Right atrium auricular region (tissue), 2 donors: Measurements from ENCODE around the gene DOCK4. TPM values are rescaled to one million over a fixed set of nuclear protein-coding genes. Genes with fewer than 3 reads are reported as not detected.

Experiments
- DNase-seq: peaks from one replicate; pipeline ENCODE4 v3.0.0-alpha.2; 2019; ENCODE audit warnings: low spot score
- H3K27ac ChIP-seq, 2 donors: fragments of 200-600 bp; sonication (generic); 1 replicate in 1 of 2; 2 replicates in 1 of 2; pipeline ENCODE4 v1.5.1; 2016 to 2019
- H3K27me3 ChIP-seq, 2 donors: fragments of 200-600 bp; sonication (generic); one replicate each; pipeline versions ENCODE4 v1.5.1 to v1.6.0; 2017 to 2019
- H3K36me3 ChIP-seq: fragments of 200-600 bp; sonication (generic); one replicate; pipeline ENCODE4 v1.5.1; 2016
- H3K4me1 ChIP-seq, 2 donors: fragments of 200-600 bp; sonication (generic); one replicate each; pipeline versions ENCODE4 v1.5.1 to v1.6.0; 2017 to 2019
- H3K4me3 ChIP-seq, 2 donors: fragments of 200-600 bp; sonication (generic); 1 replicate in 1 of 2; 2 replicates in 1 of 2; pipeline ENCODE4 v1.5.1; 2017 to 2019; ENCODE audit warnings: mild to moderate bottlenecking in 1 of 2, moderate library complexity in 1 of 2
- H3K9me3 ChIP-seq, 2 donors: fragments of 200-600 bp; sonication (generic); one replicate each; pipeline ENCODE4 v1.5.1; 2019
- total RNA-seq, 2 donors: library from RNA; depleted of rRNA; stranded (reverse); fragments of >200 nt; gene quantifications; one replicate each; pipeline ENCODE4 v1.1.0, GENCODE V29; 2016
- TF ChIP-seq, protein P1 (sequence below), 2 donors: fragments of 200-600 bp; sonication (generic); IDR thresholded peaks; one replicate each; pipeline ENCODE4 v1.5.1; 2019; ENCODE audit warnings: antibody characterized with exemption in 2 of 2

The DOCK4 gene
- total RNA-seq, 2 donors from 2014 or later: 12.3 to 17.8 TPM

- no peak overlapping the region for H3K27ac ChIP-seq
- TF ChIP-seq, protein P1, sequence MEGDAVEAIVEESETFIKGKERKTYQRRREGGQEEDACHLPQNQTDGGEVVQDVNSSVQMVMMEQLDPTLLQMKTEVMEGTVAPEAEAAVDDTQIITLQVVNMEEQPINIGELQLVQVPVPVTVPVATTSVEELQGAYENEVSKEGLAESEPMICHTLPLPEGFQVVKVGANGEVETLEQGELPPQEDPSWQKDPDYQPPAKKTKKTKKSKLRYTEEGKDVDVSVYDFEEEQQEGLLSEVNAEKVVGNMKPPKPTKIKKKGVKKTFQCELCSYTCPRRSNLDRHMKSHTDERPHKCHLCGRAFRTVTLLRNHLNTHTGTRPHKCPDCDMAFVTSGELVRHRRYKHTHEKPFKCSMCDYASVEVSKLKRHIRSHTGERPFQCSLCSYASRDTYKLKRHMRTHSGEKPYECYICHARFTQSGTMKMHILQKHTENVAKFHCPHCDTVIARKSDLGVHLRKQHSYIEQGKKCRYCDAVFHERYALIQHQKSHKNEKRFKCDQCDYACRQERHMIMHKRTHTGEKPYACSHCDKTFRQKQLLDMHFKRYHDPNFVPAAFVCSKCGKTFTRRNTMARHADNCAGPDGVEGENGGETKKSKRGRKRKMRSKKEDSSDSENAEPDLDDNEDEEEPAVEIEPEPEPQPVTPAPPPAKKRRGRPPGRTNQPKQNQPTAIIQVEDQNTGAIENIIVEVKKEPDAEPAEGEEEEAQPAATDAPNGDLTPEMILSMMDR (IDR thresholded peaks at IDR 0.05): no peak
- H3K4me3 ChIP-seq: no peak overlapping the region
These were observed 320.0 kb downstream of the DOCK4 start for GRCh38 chr7:111886233-111886632.

GRCh38 chr7:111883241-111883640, 323.0 kb downstream of the DOCK4 start:
- H3K4me3 ChIP-seq: no peak overlapping the region
- H3K4me1 ChIP-seq: no peaks in the 10 kb centered on the region
- DNase-seq: no peak
- H3K27me3 ChIP-seq: no peaks in the 10 kb centered on the region
- H3K9me3 ChIP-seq: no peaks in the 10 kb centered on the region
- TF ChIP-seq, protein P1 (IDR thresholded peaks at IDR 0.05): no peak
- H3K27ac ChIP-seq: no peak overlapping the region
- H3K36me3 ChIP-seq: peaks cover 6% of the 10 kb centered on the region

More at GRCh38 chr7:111886233-111886632, 320.0 kb downstream of the DOCK4 start:
- no peak for DNase-seq
- Histone ChIP-seq H3K36me3 (peaks cover 6% of the 10 kb centered on the region), H3K9me3 (no peaks in the 10 kb centered on the region), H3K4me1 (no peaks in the 10 kb centered on the region), H3K27me3 (no peaks in the 10 kb centered on the region)

DNA sequence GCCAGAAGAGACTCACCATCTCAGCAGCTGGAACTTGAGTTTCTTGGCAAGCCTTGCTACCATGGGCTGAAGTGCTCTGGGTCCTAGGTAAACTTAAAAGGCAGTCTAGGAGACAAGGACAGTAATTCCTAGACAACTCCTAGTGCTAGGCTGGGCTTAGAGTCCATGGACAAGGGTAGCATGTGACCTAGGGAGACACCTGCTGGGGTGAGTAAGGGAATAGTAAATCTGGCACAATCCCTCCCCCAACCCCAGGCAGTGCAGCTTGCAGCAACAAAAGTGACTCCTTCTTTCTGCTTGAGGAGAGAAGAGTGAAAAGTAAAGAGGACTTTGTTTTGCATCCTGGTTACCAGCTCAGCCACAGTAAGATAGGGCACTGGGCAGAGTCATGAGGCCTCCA, 327.4 kb downstream of the DOCK4 start:
- TF ChIP-seq, protein P1 (IDR thresholded peaks at IDR 0.05): no peak
- H3K36me3 ChIP-seq: no peaks in the 10 kb centered on the region
- H3K27me3 ChIP-seq: no peaks in the 10 kb centered on the region
- no peak overlapping the region for H3K27ac ChIP-seq
- no peak overlapping the region for H3K4me3 ChIP-seq
- DNase-seq: no peak
- H3K9me3 ChIP-seq: no peaks in the 10 kb centered on the region
- peaks cover 0 to 6% of the 10 kb centered on the region in 2 donors for H3K4me1 ChIP-seq

GRCh38 chr7:111877931-111878330, 328.3 kb downstream of the DOCK4 start:
- Histone ChIP-seq H3K4me1 (peaks cover 0 to 15% of the 10 kb centered on the region in 2 donors), H3K9me3 (no peaks in the 10 kb centered on the region), H3K27me3 (no peaks in the 10 kb centered on the region), H3K27ac (no peak overlapping the region), H3K4me3 (no peak overlapping the region), H3K36me3 (no peaks in the 10 kb centered on the region)
- TF ChIP-seq, protein P1 (IDR thresholded peaks at IDR 0.05): no peak
- no peak for DNase-seq

- DNase-seq: no peak
These were observed 332.1 kb downstream of the DOCK4 start for GRCh38 chr7:111873963-111874690.

More at GRCh38 chr7:111873963-111874690, 332.1 kb downstream of the DOCK4 start:
- H3K27ac ChIP-seq: peak overlapping the region; percentile 20 to 21
- H3K36me3 ChIP-seq: no peaks in the 10 kb centered on the region
- peaks cover 0 to 19% of the 10 kb centered on the region in 2 donors for H3K4me1 ChIP-seq
- H3K9me3 ChIP-seq: no peaks in the 10 kb centered on the region
- H3K4me3 ChIP-seq: no peak overlapping the region
- no peaks in the 10 kb centered on the region for H3K27me3 ChIP-seq
- TF ChIP-seq, protein P1 (IDR thresholded peaks at IDR 0.05): no peak
